ENCODE results near the gene COMMD9.

COMMD9 gene

GRCh38 chr11:36295926-36296325 lies 6.7 kb upstream of the COMMD9 start, which contains the start of gene PRR5L:
PRR5L (plus strand) TSS chr11:36296288; CDS start chr11:36401122, 104,834 bp downstream.
- DNase-seq: no peak

GRCh38 chr11:36292311-36292722 lies 3.1 kb upstream of the COMMD9 start:
- DNase-seq: peak in 1 of 2 experiments; percentile 13

DNA sequence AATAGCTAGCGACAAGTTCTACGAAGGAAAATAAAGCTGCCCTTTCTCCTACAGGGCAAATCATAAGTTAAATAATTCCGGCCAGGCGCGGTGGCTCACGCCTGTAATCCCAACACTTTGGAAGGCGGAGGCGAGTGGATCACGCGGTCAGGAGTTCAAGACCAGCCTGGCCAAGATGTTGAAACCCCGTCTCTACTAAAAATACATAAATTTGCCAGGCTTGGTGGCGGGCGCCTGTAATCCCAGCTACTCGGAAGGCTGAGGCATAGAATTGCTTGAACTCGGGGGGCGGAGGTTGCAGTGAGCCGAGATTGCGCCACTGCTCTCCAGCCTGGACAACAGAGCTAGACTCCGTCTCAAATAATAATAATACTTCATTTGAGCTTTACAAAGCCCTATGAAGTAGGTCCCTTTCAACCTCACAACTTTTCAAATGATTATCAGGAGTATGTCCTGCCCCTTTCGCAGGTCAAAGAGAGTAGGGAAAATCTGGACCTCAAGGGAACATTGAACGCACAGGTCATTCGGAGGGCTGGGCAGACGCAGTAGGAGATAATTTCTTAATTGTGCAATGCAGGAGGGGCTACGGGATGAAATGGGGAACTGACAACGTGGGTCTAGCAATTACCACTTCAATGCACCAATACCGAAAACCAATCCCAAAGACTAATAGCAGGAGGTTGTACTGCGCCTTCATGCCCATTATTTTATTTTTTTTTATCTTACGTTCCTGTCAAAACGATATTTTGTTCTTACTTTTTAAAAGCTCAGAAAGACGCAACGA lies 590 bp downstream of the COMMD9 start:
- DNase-seq: no peak

DNA sequence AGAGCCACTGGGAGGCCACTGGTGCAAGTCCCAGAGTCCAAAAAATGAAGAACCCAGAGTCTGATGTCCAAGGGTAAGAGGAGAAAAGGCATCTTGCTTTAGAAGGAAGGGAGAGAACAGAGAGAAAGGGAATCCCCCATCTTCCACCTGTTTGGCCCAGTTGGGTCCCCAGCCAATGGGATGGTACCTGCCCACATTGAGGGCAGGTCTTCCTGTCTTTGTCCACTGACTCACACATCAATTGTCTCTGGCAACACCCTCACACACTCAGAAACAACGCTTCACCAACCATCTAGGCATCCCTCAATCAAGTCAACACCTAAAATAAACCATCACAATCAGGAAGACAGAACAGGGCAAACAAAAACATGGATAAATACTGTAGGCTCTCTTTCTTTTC lies 6.3 kb downstream of the COMMD9 start:
- no peak for DNase-seq

GRCh38 chr11:36281850-36282249 lies 7.4 kb downstream of the COMMD9 start:
- DNase-seq: no peak

DNA sequence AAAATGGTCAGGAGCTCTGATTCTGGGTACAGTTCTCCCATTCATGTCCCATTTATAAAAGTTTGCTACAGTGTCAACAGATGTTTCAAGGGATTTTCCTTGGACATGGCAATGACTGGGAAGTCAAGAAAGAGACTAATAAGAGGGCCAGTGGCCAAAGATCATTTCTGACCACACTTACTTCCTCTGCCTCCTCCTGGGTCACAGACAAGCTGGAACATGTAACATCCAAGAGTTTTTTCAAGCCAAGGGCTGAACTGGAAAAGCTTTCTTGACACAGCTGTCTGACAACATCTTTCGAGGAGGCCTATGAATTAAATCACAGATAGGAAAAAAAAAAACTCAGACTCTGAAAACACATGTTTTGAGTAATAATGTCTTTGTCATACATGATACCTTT lies 8.7 kb downstream of the COMMD9 start:
- DNase-seq: no peak

- no peak for DNase-seq
These were observed 10.5 kb downstream of the COMMD9 start for GRCh38 chr11:36278531-36279282.

- no peak for DNase-seq
These were observed 14.8 kb downstream of the COMMD9 start for GRCh38 chr11:36274414-36274813.

GRCh38 chr11:36273110-36273509 lies 16.1 kb downstream of the COMMD9 start:
- peak in 1 of 2 experiments; percentile 35 for DNase-seq

- DNase-seq: no peak
These were observed 17.3 kb downstream of the COMMD9 start for GRCh38 chr11:36271794-36272407.

- DNase-seq: no peak
These were observed 18.5 kb downstream of the COMMD9 start for GRCh38 chr11:36270701-36271100.

- no peak for DNase-seq
These were observed 20.8 kb downstream of the COMMD9 start for GRCh38 chr11:36268337-36268985.

DNA sequence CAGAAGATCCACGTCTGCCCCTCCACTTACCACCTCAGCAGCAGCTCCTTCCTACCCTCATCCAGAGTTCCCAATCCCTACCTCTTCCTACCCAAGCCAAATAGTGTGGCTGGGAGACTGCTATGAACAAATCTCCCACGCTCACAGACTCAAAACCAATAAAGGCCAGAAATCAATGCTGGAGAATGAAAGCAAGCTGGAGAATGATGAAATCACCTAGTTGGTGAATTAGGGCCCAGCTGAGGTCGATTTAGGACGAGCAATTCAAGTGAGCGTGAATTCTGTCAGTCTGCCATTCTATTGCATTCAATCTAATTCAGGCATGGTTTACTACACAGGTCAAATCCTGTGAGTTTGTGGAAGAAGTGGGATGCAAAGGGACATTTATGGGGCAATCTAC lies 22.5 kb downstream of the COMMD9 start:
- DNase-seq: no peak

- DNase-seq: peak; percentile 67 to 74
These were observed 23.2 kb downstream of the COMMD9 start for GRCh38 chr11:36265793-36266628.

DNA sequence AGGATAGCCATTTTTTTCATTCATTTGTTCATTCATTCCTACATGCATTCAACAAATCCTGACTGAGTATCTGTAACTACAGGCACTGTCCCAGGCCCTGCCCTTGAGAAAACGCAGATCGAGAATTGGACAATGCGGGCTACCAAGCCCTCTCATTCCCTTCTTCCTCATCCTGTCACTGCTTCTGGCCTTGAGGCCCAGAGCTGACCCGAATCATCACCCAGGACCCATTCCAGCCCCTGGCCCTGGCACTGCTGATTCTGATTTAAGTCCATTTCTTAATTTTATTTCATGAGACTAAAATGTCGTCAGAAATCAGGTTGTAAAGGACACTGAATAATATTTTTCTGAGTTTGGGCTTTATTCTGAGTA lies 24.3 kb downstream of the COMMD9 start:
- no peak for DNase-seq

DNA sequence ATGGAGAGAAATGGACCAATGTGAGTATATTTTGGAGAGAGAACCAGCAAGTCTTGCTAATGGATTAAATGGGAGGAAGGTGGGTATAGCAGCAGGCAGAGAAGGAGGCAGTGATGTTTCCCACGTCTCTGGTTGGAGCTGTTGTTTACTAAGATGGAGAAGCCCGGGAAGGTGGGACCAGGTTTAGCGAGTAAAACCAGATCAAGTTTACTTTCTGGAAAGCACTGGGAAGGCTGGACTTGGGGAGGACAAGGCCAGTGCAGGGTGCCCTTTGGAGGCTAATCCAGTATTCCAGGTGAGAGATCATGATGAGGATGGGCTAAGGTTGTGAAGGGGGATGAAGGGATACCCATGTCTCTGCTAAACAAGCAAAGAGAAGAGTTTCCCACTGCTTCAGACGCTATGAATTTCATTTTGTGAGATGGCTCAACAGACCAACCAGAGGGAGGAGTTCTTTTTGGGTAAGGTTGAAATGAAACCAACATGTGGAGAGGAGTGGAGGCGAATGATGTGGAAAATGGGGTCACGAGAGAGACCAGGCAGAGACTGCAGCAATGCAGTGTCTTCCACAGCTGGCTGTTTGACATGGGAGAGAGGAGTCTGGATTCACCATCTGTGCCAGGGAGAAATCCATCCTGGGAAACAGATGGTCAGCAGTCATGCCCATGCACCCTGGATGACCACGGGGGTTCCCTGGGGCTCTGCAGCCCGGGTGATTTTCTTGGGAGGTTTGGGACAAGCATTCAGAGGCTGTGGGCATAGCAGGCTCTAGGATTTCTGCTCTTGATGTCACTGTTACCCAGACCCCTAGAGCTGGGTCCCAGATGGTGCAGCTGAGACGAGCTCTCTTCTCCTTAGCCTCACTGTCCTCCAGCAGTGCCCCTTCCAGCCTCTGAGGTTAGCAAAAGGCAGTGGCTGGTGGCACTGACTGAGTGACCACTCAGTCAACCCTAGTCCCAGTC lies 24.9 kb downstream of the COMMD9 start:
- no peak for DNase-seq

DNA sequence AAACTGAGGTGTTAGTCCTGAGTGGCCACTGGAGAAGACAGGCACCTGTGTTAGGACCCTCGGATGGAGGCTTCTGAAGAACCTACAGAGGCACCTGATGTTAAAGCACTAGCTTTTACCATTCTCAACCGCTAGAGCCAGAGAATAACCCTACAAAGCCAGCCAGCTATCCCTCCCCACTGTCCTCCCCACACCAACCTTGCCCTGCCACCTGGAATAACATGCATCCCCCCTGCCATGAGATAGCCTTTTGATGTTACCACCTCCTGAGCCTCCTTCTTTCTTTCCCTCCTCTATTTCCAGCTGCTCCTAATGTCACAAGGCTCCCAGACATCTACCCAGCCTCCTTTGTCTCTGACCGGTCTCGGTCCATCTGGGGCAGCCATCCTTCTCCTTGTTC lies 28.1 kb downstream of the COMMD9 start:
- no peak for DNase-seq

DNA sequence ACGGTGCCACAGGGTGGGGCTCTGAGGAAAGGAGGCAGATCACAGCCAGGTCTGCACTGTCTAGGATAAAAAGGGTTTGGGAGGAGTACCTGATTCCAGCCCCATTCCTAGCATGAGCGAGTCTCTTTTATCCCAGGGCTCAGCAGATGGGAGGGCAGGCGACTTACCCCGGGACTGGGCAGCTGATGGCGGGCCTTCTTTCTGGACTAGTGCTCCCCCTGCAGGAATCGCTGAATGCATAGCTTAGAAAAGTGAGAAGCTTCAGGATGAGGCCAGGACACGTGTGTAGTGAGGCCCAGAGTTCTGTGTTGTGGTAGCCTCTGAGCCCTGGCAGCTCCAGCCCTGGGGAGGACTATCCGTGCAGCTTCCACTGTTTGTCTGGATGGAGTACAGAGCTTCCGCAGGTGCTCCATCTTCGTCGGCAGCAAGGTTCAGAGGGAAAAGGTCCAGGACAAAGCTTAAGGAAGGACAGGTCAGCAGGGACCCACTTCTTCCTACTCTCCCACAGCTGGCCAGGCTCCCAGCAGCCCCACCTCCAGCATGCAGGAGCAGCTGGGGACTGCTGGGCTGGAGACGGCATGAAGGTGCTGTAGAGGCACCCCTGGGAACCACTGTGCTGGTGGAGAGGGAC lies 30.4 kb downstream of the COMMD9 start:
- DNase-seq: peak; percentile 58 to 73

- no peak for DNase-seq
These were observed 31.9 kb downstream of the COMMD9 start for GRCh38 chr11:36257351-36257750.

DNA sequence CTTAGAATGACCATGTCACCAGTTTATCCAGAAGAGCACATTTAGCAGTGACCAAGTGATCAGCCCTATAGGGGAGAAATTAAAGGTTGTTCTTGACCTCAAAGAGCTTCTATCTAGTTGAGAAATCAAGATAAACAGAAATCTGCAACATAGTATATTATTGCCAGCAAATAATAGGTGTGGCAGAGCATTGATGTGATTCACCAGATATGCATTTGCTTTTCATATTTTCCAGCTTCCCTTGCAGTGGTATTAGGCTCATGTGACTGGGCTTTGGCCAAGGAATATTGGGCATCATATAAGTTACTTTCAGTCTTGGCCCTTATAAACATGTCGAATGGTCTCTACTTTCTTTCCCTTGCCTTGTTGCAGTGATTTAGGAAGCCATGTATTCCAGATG lies 34.5 kb downstream of the COMMD9 start:
- no peak for DNase-seq

- no peak for DNase-seq
These were observed 36.0 kb downstream of the COMMD9 start for GRCh38 chr11:36253238-36253637.

Data from NCI-H2081 (cell line).